Neural cell (in vitro differentiated cells): ENCODE measurements around the gene CAPSL. TPM values are rescaled to one million over a fixed set of nuclear protein-coding genes. Genes with fewer than 3 reads are reported as not detected.

ENCODE experiments used
- H2AFZ ChIP-seq: fragments of 200-600, 300-800 bp; sonication (generic), shearing (Covaris generic); 2 replicates; pipeline ENCODE4 v1.6.0; 2014; ENCODE audit warnings: low read depth, mild to moderate bottlenecking, antibody characterized with exemption, low read length, moderate library complexity
- H3F3A ChIP-seq: fragments of 200-600 bp; shearing (Covaris generic); 2 replicates; pipeline ENCODE4 v1.6.1; 2016; ENCODE audit warnings: mild to moderate bottlenecking, moderate library complexity, mixed read lengths, antibody characterized with exemption, low read length; ENCODE audit not compliant: insufficient read depth, poor library complexity, severe bottlenecking
- H3K27ac ChIP-seq: fragments of 200-600, 300-800 bp; sonication (generic), shearing (Covaris generic); 2 replicates; pipeline ENCODE4 v1.5.1; 2014; ENCODE audit warnings: mild to moderate bottlenecking, low read length, moderate library complexity
- H3K27me3 ChIP-seq: fragments of 300-800, 200-600 bp; sonication (generic), shearing (Covaris generic); 2 replicates; pipeline ENCODE4 v1.6.0; 2014; ENCODE audit warnings: mild to moderate bottlenecking, low read depth, low read length, moderate library complexity; ENCODE audit not compliant: insufficient read depth
- H3K36me3 ChIP-seq: fragments of 300-800, 200-600 bp; sonication (generic), shearing (Covaris generic); 2 replicates; pipeline ENCODE4 v1.5.1; 2014; ENCODE audit warnings: mild to moderate bottlenecking, antibody characterized with exemption, low read length, moderate library complexity; ENCODE audit not compliant: insufficient read depth
- H3K4me2 ChIP-seq: fragments of 300-800, 200-600 bp; sonication (generic), shearing (Covaris generic); 2 replicates; pipeline ENCODE4 v1.6.0; 2014; ENCODE audit warnings: mild to moderate bottlenecking, low read length
- H3K4me3 ChIP-seq: fragments of 300-800, 200-600 bp; sonication (generic), shearing (Covaris generic); 2 replicates; pipeline ENCODE4 v1.5.1; 2014; ENCODE audit warnings: mild to moderate bottlenecking, low read length, moderate library complexity
- H3K79me2 ChIP-seq: fragments of 200-600 bp; shearing (Covaris generic); replicated peaks from 2 replicates; pipeline ENCODE4 v1.6.0; 2014; ENCODE audit warnings: mild to moderate bottlenecking, low read length, moderate library complexity; ENCODE audit not compliant: insufficient read depth
- H3K9ac ChIP-seq: fragments of 300-800, 200-600 bp; sonication (generic), shearing (Covaris generic); 2 replicates; pipeline ENCODE4 v1.6.1; 2016; ENCODE audit warnings: mild to moderate bottlenecking, low read length, mixed read lengths
- H3K9me2 ChIP-seq: fragments of 200-600 bp; shearing (Covaris generic); 2 replicates; pipeline ENCODE4 v1.6.1; 2016; ENCODE audit warnings: mild to moderate bottlenecking, low read length, mixed read lengths; ENCODE audit not compliant: insufficient read depth
- H3K9me3 ChIP-seq: fragments of 200-600, 300-800 bp; sonication (generic), shearing (Covaris generic); 2 replicates; pipeline ENCODE4 v1.6.1; 2016; ENCODE audit warnings: mild to moderate bottlenecking, mixed run types, low read length, moderate library complexity, mixed read lengths
- H4K20me1 ChIP-seq: fragments of 200-600 bp; shearing (Covaris generic); 2 replicates; pipeline ENCODE4 v1.6.1; 2016; ENCODE audit warnings: mild to moderate bottlenecking, mixed run types; ENCODE audit not compliant: insufficient read depth
- CTCF ChIP-seq: fragments of 450-650 bp; IDR thresholded peaks from 2 replicates; pipeline ENCODE4 v1.5.1; 2014; ENCODE audit warnings: antibody characterized with exemption, mild to moderate bottlenecking, moderate library complexity; ENCODE audit not compliant: poor library complexity, severe bottlenecking
- EP300 ChIP-seq: fragments of 450-650 bp; conservative IDR thresholded peaks from 2 replicates; pipeline ENCODE4 v1.6.1; 2014; ENCODE audit warnings: antibody characterized with exemption, mild to moderate bottlenecking, moderate library complexity; ENCODE audit not compliant: poor library complexity, severe bottlenecking
- EZH2 ChIP-seq: fragments of 200-600, 300-800 bp; shearing (Covaris generic), sonication (generic); IDR thresholded peaks from 2 replicates; pipeline ENCODE4 v1.6.1; 2014; ENCODE audit warnings: antibody characterized with exemption, low read length, borderline replicate concordance, mild to moderate bottlenecking; ENCODE audit not compliant: insufficient read depth, poor library complexity, severe bottlenecking
- MXI1 ChIP-seq: fragments of 450-650 bp; conservative IDR thresholded peaks from 2 replicates; pipeline ENCODE4 v1.6.1; 2014; ENCODE audit warnings: antibody characterized with exemption, mild to moderate bottlenecking; ENCODE audit not compliant: poor library complexity, severe bottlenecking
- POLR2AphosphoS5 ChIP-seq: IDR thresholded peaks from 2 replicates; pipeline ENCODE4 v1.6.1; 2012
- RAD21 ChIP-seq: fragments of 450-650 bp; conservative IDR thresholded peaks from 2 replicates; pipeline ENCODE4 v1.6.1; 2014; ENCODE audit warnings: antibody characterized with exemption, mild to moderate bottlenecking, moderate library complexity
- REST ChIP-seq: IDR thresholded peaks from 2 replicates; pipeline ENCODE4 v1.6.1; 2012; ENCODE audit warnings: borderline replicate concordance
- SMC3 ChIP-seq: fragments of 450-650 bp; conservative IDR thresholded peaks from 2 replicates; pipeline ENCODE4 v1.6.1; 2014; ENCODE audit warnings: antibody characterized with exemption, mild to moderate bottlenecking, moderate library complexity; ENCODE audit not compliant: poor library complexity
- TAF1 ChIP-seq: IDR thresholded peaks from 2 replicates; pipeline ENCODE4 v1.6.1; 2012; ENCODE audit warnings: low read depth
- polyA plus RNA-seq: library from polyadenylated mRNA; depleted of rRNA; stranded (reverse); fragments of >200 nt; gene quantifications from 2 replicates; pipeline ENCODE4 v1.2.3, GENCODE V29; 2014

Gene CAPSL
- polyA plus RNA-seq, 1 donor from 2014 or later = 2.3 TPM

GRCh38 chr5:35890021-35891020 is 48.1 kb downstream of the CAPSL start:
- Histone ChIP-seq H3K9me3 (no peaks in the 10 kb centered on the region), H3K4me2 (no peak overlapping the region), H3K36me3 (no peaks in the 10 kb centered on the region), H3K27ac (no peak overlapping the region), H3K4me3 (no peak overlapping the region), H4K20me1 (no peaks in the 10 kb centered on the region), H3K9me2 (no peaks in the 10 kb centered on the region), H3K79me2 (no peaks in the 10 kb centered on the region), H3K9ac (no peak overlapping the region), H3K27me3 (no peaks in the 10 kb centered on the region), H3F3A (no peaks in the 10 kb centered on the region), H2AFZ (no peak overlapping the region)
- no peak for TF ChIP-seq CTCF
- TF ChIP-seq TAF1 = no peak
- TF ChIP-seq SMC3 = no peak
- no peak for TF ChIP-seq EZH2
- TF ChIP-seq MXI1 = no peak
- no peak for TF ChIP-seq REST
- TF ChIP-seq EP300 = no peak
- TF ChIP-seq POLR2AphosphoS5 = no peak
- no peak for TF ChIP-seq RAD21

- no peaks in the 10 kb centered on the region for H4K20me1 ChIP-seq
- TF ChIP-seq POLR2AphosphoS5 (no peak), CTCF (no peak), EP300 (no peak), RAD21 (no peak), REST (no peak), SMC3 (no peak), TAF1 (no peak), MXI1 (no peak), EZH2 (no peak)
- no peaks in the 10 kb centered on the region for H3K9me2 ChIP-seq
- H3K36me3 ChIP-seq = no peaks in the 10 kb centered on the region
- no peaks in the 10 kb centered on the region for H3F3A ChIP-seq
- H3K27ac ChIP-seq = no peak overlapping the region
- H2AFZ ChIP-seq = no peak overlapping the region
- H3K9me3 ChIP-seq = no peaks in the 10 kb centered on the region
- no peaks in the 10 kb centered on the region for H3K27me3 ChIP-seq
- no peaks in the 10 kb centered on the region for H3K79me2 ChIP-seq
- no peak overlapping the region for H3K9ac ChIP-seq
- no peak overlapping the region for H3K4me3 ChIP-seq
- no peak overlapping the region for H3K4me2 ChIP-seq
These were observed 50.9 kb downstream of the CAPSL start for GRCh38 chr5:35887321-35888100.
